ENCODE results near the gene SRPX2.

Gene SRPX2, protein sequence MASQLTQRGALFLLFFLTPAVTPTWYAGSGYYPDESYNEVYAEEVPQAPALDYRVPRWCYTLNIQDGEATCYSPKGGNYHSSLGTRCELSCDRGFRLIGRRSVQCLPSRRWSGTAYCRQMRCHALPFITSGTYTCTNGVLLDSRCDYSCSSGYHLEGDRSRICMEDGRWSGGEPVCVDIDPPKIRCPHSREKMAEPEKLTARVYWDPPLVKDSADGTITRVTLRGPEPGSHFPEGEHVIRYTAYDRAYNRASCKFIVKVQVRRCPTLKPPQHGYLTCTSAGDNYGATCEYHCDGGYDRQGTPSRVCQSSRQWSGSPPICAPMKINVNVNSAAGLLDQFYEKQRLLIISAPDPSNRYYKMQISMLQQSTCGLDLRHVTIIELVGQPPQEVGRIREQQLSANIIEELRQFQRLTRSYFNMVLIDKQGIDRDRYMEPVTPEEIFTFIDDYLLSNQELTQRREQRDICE

DNA sequence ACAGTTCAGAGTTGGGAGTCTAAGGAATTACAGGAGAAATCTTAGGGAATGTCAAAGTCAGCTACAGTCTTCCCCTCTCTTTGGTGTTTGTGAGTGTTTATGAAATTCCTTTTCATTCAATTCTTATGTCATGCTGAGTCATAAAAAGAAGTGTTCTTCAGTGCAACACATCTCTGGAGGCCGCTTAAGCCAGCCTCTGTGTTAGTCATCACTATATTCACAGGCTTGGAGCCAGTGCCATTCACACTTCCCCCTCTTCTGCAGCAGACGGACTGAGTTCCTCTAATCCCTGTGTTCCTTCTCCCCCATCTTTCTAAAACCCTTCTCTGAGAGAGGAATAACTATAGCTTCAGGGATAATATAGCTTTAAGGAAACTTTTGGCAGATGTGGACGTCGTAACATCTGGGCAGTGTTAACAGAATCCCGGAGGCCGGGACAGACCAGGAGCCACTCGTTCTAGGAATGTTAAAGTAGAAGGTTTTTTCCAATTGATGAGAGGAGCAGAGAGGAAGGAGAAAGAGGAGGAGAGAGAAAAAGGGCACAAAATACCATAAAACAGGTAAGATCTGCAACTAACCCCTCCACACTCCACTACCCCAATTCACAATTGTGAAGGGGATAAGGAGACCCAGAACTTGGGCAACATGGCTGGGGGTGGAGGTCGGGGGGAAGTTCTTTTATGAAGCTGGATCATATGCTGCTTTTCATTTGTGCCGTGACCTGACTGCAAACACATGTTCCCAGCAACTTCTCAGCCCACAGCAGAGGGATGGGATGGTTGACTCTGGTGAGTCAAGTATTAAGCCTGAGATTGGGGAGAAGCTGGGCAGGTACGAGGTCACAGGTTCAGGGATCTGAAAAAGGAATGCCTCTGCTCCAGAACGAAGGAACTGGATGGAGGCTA, at the start of gene SRPX2:
Gene SRPX2, plus strand, starts transcription at position 244 of the 905 bp plus-strand sequence. CDS start 2,124 bp downstream, outside the sequence.
- no peak for DNase-seq

DNA sequence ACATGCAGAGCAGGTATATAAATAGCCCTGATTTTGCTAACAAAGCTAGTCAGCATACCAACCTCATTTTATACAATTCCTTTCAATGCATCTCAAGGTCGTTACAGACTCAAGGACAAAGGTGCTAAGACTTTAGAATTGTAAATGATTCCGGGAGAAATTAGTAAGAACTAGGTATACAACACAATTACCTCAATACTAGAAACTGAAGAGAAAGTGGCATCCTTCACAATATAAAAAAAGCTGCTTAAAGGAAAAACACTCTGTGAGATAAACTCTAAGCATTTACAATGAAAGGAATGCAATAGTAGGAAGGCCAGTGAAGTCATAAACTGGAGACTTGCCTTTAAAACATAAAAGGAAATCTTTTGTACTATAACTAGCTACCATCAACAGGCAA, 47.4 kb upstream of the SRPX2 start:
- no peak for DNase-seq

DNA sequence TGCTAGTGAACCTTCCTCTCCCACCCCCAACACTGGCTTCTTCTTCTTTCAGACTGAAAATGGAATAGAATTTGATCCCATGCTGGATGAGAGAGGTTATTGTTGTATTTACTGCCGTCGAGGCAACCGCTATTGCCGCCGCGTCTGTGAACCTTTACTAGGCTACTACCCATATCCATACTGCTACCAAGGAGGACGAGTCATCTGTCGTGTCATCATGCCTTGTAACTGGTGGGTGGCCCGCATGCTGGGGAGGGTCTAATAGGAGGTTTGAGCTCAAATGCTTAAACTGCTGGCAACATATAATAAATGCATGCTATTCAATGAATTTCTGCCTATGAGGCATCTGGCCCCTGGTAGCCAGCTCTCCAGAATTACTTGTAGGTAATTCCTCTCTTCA, 44.5 kb upstream of the SRPX2 start:
- no peak for DNase-seq

DNA sequence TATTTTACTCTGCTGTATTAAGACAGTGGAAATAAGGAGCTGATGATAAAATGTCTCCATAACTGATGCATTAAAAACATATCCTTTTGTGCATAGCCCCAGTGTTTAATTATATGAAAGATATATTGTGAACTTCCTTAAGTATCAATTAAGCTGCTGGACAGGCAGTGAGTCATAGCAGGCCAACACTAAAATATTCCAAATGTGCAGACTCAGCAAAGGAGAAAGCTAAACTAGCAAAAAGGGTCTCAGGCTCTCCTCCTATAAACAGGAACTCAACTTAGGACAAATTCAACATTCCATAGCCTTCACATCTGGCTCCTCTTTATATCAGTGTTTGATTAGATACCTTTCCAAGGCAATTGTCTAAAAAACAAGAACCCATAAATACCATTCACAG, 43.7 kb upstream of the SRPX2 start:
- DNase-seq = no peak

DNA sequence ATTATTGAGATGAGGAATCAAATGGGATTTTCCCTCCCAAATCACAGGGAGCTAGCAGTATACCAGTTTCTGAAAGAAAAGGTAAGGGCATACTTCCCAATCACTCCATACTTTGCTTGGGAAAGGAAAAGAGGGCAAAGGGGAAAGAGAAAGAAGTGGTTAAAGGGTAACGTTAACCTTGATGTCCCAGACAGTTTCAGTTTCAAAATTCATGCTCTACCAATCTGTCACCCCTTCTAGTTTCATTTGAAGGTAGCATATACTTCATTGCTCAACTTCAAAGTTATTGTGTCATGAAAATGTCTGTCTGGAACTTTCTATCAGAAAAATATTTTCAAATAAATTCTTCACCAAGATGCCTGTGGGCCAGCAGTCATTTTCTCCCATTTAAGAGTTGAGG, 43.2 kb upstream of the SRPX2 start:
- no peak for DNase-seq

DNA sequence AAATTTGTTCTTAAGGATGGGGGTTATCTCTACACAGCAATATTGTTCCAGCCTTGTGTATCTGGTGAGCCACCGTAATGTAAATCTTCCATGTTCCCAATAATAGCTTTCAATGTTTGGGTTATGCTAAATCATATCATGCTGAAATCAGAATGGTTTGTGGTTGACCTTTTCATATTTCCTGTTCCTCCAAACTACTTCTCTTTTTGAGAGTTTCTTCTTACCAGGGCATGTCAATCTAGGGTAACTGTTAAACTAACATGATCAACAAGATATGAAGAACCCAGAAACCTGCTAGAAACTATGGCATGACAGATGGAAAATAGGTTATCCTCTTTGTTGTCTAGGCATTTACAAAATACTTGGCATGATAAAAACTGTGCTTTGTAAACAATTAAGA, 37.2 kb upstream of the SRPX2 start:
- no peak for DNase-seq

DNA sequence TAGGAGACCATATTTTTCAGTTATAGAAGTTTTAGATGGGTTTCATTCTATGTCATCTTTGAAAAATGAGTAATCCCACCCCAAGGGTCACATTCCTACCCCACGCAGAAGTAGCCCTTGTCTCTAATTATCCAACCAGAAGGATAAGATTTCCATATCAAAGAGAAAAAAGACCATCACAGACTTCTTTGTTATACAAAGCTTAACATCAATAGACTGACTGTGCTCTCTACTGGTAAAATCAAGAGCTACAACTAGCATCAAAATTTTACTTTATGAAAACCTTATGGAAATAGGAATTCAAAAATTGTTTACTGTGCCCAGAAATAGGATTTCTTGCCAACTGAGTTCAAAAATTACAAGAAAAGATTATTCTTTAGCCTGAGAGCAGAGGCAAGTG, 34.4 kb upstream of the SRPX2 start:
- no peak for DNase-seq

DNA sequence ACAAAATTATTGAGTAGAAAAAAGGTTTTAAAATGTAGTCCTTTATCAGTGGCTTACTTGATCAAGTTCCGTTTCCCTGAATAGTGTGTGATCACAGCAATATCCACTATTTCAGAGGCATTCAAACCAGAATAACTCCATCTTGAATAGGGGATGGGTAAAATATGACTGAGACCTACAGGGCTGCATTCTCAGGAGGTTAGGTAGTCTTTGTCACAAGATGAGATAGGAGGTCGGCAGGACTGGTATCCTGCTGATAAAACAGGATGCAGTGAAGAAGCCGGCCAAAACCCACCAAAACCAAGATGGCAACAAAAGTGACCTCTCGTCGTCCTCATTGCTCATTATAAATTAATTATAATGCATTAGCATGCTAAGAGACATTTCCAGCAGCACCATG, 32.0 kb upstream of the SRPX2 start:
- no peak for DNase-seq

DNA sequence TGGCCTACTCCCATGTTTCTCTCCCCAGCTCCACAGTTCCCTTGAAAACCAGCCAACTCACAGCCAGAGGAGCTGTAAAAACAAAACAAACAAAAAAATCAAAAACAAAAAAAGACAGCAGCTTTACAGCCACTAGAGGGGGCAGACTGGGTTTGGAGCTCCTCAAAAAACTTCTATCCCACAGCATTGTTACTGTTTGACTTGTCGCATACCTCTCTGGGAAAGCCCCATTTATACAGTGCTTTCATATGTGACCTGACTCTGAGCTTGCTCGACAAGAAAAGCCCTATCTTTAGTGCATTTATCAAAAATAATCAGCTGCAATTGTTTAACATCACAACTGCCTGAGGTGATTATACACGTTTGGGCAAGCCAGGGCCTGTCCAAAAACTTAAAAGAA, 29.0 kb upstream of the SRPX2 start:
- no peak for DNase-seq

DNA sequence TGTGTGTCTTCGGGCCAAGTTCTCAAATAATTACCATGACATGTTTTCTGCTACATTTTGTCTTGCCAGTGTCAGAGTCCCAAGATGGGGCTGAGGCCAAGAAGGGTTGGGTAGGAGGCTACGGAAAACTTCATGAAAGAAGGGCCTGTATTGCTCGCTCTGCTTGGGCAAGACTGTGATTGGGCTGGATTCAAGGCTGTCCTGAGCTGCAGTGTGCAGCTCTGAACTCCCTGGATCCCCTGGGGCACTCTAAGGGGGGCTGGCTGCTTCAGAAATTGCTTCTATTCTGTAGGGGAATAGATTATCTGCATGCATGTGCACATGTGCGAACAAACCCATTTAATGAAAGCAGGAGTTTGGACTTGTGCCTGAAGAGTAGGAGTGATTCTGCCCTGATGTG, 21.0 kb upstream of the SRPX2 start:
- DNase-seq = no peak

DNA sequence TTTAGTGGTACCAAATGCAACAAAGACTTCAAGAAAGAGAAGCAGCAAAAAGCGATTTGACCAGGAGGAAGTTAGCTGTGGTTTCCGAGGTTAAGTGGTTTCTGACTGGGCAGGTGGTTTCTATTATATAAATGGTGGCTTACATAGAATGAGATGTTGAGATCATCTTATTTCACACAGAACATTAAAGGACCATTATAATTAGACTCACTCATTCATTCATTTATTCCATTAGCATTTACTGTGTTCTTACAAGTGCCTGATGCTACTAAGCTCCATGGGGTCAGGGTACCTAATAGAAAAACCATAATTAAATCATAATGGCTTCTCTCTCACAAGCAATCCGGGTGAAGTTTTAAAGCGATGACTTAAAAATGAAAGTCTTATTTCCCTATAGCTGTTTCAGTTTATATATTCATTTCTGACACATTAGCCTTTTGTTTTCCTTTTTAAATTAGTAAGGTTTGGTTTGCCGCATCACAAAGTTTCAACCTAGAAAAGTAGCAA, 18.0 kb upstream of the SRPX2 start:
- no peak for DNase-seq

DNA sequence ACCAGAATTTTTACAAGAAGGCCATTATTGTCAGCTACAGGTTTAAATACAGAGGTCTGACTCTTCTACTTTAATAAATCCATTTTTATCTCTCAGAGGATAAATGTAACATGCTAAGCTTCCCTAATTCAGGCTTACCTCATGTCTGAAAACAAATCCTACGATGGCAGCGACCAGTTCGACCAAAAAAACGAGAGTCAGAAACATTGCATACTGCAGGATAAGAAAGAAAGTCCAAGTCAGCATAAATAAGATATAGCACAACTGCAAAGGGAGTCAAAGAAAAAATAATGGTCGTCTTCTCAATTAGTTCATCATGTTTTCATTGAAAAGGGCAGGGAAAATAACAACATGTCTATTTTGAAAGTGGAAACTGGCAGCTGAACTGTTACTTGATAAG, 9.0 kb upstream of the SRPX2 start:
- no peak for DNase-seq

DNA sequence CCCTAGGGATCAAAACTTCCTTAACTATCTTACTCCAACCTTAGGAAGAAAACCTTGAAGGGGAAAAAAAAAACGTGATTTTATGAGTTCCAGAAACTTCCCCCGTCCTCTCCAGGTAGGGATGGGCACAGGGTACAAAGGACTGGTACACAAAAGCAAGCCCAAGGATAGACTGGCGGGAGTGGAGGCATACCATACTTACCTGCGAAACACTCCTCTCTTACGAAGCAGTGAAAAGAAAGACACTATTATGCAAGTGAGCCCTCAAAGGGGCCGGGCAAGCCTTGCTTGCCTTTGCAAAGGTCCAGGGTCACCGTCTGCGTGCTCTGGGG, 8.0 kb upstream of the SRPX2 start:
- DNase-seq = no peak

DNA sequence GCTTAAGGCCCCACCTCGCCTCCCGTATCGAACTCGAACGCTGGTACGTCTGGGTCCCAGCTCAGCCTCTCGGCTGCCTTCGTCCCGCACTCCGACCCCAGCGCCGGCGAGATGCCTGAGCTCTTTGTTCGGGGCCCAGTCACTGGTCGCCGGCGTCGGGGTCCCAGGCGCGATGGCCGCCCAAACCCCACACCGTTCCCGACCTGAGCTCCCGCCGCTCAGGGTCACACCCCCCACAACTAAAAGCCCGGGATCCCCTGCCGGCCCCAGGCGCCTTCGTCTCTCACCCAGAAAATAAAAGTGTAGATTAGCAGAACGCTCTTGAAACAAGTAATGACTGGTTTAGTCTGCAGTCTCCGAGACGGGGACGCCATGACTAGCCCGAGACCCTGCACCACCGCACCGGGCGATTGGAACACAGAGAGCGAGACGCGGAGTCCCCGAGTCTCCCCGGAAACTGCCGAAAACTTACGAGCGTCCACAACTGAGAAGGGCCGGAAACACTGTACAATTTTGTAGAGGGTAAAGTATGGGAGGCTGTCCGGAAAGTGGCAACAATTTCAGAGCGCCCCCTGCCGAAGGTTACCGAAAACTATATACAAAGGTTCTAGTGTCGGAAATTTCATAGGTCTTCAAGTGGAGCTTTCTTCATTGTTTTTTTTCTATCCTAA, 7.5 kb upstream of the SRPX2 start, which contains the start of gene TSPAN6:
Gene TSPAN6, minus strand, starts transcription at position 486 of the 671 bp plus-strand sequence. Its CDS starts 112 bp downstream, at position 374.
- DNase-seq = peak; percentile 80

DNA sequence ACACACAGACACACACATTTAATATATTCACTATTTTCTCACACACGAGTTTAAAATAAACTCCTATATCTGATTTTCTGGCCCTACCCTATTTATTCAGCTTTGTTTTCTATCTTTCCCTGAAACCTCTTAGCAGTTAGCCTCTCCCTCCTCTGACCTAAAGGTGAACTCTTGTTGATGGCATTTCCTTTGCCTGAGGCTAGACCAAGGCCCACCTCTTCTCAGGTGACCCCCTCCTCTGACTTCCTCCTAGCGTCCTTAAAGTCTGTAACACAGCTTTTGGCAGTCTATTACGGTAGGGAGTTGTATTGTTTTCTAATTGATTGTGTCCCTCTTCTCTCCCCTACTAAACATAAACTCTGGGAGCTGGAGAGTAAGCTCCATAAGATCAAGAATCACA, 1.7 kb upstream of the SRPX2 start:
- no peak for DNase-seq

DNA sequence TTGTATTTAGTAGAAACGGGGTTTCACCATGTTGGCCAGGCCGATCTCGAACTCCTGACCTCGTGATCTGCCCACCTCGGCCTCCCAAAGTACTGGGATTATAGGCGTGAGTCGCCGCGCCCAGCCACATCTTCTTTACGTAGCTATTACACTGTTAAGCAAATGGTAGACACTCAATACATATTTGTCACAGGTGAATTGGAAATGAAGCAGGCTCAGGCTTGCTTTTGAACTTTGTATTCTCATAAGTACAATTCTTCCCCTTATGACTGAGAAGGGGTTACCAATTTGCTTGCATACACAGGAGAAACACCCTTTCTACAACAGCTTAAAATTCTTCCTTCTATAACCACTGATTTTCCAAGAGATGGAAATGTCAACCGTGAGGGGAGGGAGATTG, 787 bp upstream of the SRPX2 start:
- DNase-seq = no peak

DNA sequence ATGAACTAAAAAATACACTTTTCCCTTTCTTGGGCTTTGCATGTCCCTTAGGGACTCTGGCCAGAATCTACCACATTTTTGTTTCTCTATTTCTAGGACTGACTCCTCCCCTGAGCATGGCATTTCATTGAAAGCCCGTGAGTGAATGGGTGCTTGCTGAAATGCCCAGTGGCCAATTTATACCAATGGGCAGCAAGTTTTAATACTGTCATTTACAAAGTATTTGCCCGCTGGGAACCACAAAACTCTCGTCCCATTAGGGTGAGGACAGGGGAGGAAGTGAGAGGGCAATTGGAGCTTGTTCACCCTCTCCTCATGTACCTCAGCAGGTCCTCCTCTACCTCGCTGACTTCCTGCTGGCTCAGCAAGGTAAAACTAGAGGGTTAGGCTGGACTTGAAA, 1.1 kb downstream of the SRPX2 start:
- DNase-seq = no peak

DNA sequence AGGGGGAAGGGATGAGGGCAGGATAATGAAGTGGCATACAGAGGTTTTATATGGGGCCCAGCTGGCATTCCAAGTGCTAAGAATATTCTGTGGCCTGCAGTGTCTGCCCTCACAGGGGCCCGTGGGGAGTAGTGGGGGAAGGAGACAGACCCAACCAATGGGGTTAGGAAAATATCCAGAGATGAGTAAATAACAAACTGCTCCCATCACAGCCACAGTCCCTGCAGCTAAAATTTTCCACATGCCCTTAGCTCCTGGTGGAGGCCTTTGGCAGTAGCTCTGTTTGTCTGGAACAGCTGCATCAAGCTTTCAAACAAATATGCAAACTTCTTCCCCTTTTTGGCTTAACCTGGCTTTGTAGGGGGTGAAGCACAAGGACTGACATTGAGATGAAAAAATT, 3.1 kb downstream of the SRPX2 start:
- DNase-seq = no peak

DNA sequence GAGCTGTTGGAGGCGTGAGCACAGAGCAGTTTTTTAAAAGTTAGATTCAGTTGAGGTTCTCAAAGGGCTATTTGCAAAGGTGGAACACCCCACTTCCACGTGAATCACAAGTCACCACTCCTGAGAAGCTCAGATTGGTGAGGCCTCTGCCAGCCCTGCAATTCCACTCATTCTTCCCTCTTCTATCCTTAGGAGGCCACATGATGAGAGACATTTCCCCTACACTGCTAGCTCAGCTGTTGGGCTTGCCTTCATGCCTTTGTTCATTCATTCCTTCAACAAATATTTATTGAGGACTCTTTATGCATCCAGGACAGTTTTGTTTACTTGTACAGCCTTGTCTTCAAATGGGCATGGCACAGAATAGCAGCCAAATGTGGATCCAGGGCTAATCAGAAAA, 3.7 kb downstream of the SRPX2 start:
- DNase-seq = no peak

DNA sequence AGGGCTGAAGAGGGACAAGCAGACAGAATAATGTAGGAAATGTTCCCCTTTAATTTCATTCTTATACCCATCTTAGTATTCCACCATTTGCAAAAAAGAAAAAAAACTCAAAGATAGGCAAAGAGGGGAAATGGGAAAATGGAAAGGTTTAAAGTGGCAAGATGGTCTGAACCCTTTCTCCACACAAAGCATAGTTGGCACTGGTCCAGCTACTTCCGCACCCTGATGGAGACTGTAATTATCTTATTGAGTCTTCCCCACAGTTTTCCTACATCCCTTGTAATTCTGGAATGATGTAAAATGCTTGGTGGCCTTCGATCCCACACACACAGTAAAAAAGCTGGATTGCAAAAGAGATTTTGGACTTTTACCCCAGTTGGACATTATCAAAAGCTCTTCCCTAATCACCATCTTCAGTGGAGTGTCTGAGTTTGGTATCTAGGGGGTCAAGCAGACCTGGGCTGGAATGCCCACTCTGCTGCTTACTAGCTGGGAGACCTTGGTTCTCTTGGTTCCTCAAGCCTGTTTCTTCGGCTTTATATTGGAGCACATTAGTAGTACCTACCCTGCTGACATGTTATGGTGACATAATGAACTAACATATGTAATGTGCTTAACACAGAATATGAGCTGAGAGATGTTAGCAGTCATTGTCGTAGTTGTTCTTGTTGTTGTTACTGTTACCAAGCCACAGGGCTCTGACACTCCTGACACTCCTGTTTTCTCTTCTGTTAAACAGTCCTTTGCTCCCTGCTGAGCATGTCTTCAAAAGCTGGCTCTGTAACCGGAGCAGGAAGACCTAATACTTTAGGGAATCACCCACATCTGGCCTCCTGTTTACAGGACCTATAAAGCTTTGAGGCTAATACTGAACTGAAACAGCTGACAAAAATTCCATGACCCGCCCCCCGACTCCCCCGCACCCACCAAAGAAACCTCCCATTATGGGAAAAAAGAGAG, 4.7 kb downstream of the SRPX2 start:
- DNase-seq = no peak

DNA sequence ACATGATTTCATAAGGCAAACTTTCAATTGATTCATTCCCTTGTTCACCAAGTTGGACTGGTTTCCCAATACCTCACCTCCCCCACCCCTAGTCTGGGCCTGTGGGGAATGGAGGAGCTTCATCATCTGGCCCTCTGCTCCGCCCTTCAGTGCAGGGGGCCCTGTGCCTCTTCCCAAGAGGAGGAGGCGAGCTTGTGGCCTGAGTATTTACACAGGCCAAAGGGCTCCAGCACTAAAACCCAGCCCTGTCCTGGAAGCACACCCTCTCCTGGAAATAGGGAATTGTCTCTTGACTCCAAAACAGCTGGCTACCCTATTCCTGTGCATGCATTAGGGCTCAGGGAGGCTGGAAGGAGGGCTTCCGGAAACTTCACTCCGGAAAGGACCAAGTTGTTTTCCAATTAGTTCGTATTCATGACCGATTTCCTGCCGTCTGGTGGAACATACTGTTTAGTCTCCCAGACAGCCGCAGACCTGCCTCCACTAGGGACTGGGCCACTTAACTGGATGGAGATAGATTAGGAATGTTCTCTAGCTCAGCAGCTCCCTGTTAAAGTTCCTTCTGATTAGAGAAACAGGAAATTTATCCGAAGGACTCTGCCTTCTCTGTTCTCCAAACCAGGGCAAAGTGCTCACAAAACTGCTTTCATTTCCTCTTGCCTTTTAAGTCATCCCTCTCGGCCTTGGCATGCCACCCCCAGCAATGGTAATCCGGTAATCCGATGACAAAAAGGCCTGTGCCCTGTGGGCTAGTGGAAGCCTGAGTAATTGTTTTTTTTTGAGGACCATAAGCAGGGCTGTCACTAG, 5.8 kb downstream of the SRPX2 start:
- no peak for DNase-seq

Measured in stimulated activated CD8-positive, alpha-beta memory T cell treated with anti-CD3 and anti-CD28 coated beads, Interleukin-4, amount 100 ng/mL, for 48 hours (primary cell).